Ramos (cell line): ENCODE measurements around the gene TCF4.

Source experiments
- in situ Hi-C: fragments of 300-500 bp; cut with MboI; formaldehyde crosslinking; loops from one replicate; pipeline ENCODE4 v1.14.3; 2022; ENCODE audit warnings: low sequenced_read_pairs; ENCODE audit not compliant: unreplicated experiment

Gene TCF4

DNA sequence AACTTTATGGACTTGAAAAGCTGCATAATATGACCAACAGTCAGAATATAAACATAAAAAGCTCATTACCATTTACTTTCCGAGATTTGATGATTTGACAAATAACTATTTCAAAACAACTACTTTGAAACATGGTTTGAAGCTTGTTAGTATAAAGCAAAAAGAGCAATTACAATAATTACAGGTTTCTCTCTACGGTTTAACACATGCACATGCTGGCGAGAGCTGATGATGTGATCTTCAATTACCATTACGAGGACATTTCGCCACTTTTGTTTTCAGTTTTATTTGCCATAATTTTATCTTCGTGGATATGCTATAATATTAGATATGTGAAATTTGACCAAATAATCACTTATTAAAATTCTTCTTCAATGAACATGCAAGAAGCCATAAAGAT, 270.1 kb downstream of the TCF4 start:
- in situ Hi-C loops = no loop called here

DNA sequence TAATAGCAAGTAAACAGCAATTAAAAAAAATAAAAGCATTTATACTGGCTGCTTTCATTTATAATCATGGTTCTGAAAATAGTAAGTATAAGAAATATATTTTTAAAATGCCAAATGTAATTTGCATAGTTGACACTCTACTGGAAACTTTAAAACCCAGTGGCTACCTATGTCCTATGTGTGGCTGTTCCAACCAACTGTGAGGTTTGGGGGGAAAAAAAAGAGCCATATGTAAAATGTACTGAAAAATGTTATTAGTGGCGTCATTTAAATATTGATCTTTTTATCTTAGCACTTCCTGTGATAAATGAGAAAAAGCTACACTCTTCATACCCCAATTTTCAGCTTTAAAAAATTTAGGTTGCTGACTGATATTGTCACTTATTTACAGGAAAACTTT, 270.7 kb downstream of the TCF4 start:
- in situ Hi-C loops = no loop called here

DNA sequence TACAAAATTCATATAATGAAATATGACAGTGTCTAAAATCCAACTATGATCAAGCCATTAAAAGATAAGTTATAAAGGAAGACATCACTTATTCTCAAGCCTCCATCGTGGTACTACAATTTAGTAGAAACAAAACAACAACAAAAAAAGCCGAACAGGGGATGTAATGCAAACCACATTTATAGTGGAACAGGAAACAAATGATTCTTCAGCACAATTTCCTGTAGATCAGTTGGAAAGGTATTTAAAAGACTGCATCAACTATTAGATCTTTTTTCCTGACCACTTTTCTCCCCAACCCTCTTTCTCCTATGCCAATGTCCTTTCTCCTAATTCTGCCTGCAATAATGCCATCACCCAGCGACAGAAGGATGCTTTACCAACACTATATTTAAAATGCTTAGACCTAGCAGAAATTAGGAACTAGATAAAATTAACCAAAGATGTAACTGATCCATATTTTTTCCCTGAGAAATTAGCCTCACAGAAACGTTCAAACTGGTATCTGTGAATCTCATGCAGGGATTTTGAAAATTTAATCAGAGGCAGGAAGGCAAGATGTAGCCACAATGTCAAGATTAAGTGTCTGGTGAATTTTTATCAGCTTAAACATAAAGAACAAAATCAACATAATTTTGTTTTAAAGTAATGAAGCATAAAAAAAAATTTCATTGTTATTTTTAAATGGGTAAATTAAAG, 271.4 kb downstream of the TCF4 start:
- in situ Hi-C loops = no loop called here

DNA sequence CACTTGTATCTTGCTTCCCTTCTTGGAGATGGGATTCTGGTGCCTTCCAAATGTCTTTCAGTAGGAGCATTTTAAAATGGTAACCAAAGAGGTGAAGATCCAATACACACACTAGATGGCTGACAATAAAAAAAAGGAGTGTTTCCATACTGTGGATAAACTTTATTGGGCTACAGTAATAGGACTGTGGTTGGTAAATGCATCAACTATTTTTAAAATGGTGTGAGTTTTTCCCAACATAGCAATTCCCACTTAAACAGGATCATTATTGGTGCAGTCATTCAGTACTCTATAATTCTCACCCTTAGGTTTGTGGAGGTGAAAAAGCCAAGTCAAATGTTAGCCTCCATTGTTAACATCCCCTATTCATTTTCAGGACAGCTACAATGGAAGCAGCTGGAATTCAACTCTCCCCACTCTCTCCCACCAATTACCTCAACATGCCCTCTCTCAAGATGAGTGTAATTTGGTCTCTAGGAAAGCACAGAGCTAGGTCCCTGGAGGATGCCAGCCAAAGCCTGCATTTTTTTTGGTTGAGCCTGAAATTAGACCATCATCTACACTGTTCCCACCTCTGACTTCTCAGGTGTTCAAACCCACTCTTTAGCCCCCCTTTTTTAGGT, 273.3 kb downstream of the TCF4 start:
- in situ Hi-C loops = no loop called here

DNA sequence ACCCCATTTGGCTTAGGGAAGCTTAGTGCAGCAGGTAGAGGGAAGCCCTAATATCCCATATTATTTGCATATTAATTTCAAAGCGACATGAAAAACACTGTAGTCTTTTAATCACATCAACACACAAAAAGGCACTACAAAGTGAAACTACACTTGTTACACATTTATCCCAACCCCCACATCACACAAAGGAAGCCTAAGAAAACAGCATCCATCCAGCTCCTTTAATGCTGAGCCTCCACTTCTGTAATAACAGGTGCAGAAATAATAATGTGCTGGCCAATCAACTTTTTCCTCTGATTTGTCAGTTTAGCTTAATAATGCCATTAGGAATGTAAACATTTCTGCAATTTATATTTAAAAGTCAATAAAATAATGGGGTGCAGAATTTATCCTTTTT, 274.0 kb downstream of the TCF4 start:
- in situ Hi-C loops = no loop called here

DNA sequence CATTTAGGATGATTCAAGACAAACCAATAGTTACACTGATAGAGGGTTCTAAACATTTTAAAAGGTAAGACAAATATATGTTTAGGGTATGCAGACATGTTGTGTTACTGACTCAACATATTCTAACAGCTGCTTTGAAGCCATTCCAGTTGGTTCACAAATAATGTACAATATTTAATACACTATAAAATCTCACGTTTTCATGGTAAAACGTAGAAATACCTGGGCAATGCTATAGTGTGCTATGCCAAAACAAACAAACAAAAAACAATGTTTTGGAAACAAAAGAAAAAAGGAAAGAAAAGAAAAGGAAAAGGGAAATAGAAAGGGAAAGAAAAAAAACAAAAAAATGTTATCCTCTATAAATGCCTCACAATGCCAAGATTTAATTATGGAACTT, 277.1 kb downstream of the TCF4 start:
- in situ Hi-C loops = no loop called here

DNA sequence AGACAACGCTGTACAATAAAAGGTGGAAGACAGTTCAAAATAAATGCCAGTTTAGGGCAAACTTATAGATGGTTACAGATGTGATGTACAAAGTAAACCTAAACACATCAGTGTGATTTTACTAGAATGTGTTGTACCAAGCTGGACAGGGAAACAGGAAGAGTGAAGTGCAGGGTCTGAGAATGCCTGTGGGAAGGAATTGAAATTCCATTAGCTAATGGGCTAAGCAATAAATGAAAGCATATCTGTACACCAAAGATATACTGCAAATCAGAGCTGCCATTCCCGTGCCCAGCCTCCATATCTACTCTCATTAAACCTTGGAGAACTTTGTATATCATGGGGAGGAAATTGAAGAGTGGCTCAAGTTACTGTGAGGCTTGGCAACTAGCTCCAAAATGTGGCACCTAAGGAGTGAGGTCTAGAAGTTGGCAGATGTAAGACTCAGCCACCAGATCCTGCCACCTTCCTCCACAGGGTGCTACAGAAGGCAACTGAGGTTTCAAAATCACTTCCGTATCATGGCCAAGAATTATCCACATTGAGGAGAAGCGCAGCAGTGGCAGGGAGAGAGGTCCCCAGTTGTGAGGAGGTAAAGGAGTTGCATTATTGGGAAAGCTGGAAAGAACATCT, 277.8 kb downstream of the TCF4 start:
- in situ Hi-C loops = no loop called here

DNA sequence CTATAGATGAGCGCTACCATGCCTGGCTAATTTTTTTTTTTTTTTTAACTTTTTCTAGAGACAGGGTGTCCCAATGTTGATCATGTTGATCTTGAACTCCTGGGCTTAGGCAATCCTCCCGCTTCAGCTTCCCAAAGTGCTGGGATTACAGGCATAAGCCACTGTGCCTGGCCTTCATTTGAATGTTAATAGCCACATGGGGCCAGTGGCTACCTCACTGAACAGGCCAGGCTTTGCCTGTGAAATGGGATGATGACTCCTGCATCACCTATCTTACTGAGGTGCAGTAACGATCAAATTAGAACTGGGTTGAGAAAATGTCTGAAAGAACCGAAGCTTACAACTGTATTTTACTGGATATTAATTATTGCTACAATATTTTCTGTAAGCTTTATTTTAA, 278.7 kb downstream of the TCF4 start:
- in situ Hi-C loops = no loop called here

DNA sequence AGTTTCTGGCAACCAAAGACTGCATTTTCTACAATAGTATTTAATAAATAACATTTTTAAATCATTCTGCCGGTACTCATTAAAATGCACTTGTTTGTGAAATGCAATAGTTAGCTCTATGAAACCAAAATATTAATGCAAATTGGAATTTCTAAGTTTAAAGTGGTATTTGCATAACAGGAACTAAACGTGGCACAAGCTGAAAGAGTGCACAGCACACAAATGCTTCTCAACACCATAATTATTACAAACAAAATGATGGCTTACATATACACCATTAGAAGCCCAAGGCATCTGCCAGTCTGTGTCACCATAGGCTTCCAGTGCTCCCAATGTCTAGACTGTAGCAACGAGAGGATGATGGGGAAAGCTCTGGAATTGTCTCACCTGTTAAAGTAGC, 280.5 kb downstream of the TCF4 start:
- in situ Hi-C loops = no loop called here

DNA sequence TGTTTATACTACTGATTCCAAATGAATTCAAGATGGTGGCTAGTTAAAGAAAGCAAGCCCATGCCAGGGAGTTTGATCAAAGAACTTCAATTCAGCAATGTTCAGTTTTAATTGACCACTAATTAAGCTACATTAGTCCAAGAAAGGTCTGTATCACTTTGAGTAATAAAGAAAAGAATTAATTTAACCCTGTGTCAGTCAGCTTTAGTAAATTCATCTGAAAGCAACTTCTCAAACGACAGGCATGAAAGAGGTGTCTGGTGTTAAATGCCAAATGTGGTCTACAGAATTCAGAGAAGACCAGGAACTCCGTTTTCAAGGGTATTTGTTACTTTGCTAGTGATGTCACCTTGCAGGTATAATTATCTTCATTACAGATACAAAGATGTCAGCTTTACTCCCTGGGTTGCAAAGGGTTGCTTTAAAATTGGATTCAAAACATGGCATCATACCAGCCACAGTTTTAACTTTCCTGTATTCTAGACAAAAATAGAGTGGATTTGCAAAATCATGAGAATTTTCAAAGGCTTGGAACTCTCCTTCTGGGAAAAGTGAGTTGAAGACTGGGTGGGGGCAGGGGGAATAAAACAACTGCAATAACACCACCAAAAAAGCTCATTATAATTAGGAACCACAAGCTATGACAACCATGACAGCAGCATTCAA, 281.5 kb downstream of the TCF4 start:
- in situ Hi-C loops = no loop called here

DNA sequence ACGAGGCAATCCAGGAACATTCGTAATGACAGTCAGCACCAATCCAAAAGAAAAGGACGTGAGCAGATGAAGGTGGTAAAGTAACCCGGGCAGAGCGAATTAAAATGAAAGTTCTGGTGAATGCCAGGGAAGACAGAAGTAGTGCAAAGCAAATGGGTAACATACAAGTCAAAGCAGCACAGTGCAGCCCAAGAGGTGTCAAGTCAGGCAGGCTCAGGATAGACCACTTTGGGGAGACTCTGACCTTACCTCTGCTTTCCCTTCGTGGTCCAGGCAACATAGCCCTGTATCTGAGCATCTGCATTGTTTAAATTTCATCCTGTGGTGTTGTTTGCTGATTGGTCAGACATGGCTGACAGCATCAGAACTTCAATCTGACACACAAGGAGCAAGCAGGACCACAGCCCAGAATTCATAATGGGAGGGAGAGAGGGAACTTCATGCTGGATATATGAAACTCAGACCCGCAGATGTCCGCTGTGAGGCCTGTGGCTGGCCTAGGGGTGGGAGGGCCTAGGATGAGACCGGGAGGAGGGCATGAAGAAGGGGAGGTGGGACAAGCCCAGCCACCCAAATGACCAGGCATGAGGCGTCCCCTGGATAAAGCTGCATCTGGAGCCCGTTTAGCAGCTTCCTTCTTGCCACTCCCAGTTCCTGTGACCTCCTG, 285.7 kb downstream of the TCF4 start:
- in situ Hi-C loops = no loop called here

DNA sequence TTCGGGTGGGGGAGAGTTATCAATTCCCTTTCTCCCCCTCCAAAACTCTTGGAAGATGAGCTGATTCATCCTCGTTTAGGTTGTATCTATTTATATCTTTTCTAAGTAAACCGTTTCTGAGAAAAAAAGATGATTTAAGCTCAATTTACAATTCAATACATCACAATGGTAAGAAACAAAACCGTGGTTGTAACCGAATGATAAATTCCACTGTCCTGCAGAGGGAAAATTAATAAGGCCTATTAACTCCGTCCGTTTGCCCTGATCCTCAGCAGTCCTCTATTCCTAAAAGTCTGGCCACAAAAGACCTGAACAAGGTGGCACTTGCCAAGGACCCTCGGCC, 286.2 kb downstream of the TCF4 start:
- in situ Hi-C loops = no loop called here

DNA sequence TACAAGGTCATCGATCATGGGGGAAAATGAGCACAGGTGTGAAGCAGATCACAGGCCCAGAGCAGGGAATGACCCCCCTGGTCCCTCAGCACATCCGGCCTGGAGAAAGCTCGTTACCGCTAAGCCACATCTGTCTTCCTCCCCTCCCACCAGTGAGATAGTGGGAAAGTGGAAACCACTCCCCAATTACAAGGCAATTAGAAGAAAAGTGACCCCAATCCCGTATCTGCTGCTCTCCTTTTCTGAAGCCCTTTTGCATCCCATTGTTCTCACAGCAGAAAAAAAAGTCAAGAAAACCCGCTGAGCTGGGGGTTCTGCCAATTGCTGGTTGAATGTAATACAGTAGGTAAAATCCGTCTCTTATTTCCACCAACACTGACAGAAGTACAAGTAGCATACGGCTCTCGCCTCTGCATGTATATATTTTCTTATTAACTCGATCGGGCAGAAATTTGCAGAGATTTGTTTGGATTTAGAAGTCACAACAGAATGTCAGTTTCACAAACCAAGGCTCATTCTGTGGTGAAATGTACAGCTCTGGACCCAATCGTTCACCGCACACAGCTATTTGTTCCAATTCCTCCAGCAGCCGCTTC, 287.0 kb downstream of the TCF4 start:
- in situ Hi-C loops = no loop called here

DNA sequence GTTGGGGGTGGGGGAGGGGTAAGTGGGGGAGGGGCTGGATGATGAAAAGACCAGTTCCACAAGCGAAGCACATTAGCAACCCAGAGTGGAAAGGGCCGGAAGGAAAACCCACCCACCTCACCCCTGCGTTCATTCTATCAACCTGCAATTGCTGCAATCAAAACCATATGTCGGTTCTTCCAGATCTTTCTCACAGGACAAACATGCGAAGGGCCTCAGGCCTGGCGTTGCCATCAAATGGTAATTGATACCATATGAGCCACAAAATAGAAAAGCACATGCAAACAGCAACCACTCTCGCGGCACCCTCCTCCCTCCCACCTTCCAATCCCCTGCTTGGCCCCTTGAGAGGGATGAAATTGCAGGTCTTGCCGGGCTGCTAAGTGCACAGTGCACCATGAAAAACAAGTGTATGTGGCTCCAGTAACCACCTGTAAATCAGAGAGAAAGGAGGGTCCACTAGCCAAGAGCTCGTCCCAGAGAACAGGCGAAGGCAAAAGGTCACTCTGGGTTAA, 287.5 kb downstream of the TCF4 start:
- in situ Hi-C loops = no loop called here

DNA sequence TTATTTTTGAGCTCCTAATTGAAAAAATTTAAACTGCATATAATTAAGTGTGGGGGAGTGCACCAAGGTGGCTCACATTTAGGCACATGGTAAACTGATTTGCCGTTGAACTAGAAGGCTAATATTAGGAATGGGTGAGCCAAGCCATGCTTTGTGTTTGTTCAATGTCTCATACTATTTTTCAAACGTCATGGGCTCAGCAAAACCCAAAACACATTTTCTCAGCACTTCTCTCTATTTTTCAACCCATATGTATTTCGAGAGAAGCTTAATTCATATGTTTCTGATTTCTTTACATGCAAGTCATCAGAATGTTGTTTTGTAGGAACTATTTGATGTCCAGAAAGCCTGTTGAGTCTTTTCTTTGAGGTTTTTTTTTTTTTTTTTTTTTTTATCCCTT, 291.2 kb downstream of the TCF4 start:
- in situ Hi-C loops = no loop called here

DNA sequence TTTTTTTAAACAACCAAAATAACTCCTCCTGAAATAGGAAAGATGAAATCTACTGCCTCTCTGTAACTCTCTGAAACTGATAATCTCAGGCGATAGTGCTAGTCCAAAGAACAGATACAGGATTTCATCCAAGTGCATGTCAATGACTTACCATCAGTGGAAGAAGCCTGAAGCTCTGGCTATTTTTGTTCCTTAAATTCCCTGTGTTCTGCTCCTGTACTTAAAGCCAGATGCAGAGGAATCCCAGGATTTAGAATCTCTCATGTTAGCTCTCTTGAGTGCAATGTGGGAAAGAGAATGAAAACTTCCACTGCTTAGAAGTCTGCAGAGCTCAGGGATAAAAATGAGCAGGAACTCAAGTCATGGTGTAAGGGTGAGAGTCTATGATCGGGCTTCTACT, 291.9 kb downstream of the TCF4 start:
- in situ Hi-C loops = no loop called here

DNA sequence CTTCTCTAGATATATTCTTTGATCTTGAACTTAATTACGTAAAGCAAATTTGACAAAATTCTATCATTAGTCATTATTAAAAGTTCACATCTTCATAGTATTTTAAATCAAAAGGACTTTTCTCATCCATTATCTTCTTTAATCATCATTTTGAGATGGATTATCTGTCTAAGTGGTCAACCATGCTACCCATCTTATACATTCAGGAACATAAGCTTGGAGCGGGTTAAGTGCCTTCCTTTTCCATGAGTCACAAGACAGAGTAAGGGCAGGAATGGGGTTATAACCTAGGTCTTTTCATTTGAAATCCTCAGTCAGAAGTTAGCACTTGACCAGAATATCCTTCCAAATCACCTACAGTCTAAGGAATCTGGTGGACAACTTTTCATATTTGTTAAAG, 297.1 kb downstream of the TCF4 start:
- in situ Hi-C loops = no loop called here

DNA sequence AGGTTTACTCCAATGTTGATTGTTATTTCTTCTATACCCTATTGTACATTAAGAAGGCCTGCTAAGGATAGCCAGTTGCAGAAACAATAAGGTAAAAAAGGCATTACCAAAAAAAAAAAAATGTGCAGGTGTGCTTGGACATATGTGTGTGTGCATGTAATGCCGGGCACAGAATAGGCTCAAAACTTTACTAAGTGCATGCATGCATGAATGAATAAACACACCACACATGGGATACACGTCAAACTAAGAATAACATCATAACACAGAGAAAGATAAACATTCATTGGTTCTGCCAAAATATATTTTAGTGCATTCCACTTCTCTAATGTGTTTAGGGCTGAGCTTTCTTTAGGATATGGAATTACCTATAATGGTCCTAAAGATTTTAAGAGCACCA, 298.2 kb downstream of the TCF4 start:
- in situ Hi-C loops = no loop called here

DNA sequence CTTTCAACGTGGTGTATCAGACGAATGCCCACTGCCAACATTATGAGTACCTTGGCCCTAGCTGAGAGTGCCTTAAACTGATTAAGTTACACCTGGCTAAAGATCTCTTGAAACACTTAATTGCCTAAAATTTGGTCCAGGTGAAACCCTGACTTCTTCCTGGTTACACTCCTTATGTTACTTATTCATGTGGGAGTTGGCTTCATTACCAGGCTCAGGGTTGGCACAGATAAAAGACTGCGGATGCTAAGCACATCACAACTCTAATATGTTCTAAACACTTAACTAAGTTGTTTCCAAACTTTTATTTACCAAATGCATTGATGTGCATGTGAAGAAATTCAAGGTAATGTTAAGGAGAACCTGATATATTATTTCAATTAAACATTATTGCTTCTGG, 298.9 kb downstream of the TCF4 start:
- in situ Hi-C loops = no loop called here
